Spleen (tissue), 11 donors: ENCODE data around the gene NDUFS5. TPM values are rescaled to one million over a fixed set of nuclear protein-coding genes. Genes with fewer than 3 reads are reported as not detected.
"Not testable (repeated sequence)": the region's sequence is repeated elsewhere in the genome, so short reads cannot be mapped to it uniquely, and the experiment has no call there.

ENCODE experiments used
- DNase-seq: peaks from one replicate; pipeline ENCODE4 v3.0.0-alpha.2; 2020
- H3K27ac ChIP-seq, 8 donors: fragments of 200-600 bp; sonication (generic) in 7 of 8; 1 replicate in 4 of 8; 2 replicates in 4 of 8; pipeline versions ENCODE4 v1.5.0 to v1.8.0; 2016 to 2021; ENCODE audit warnings: inconsistent platforms in 4 of 8, mild to moderate bottlenecking in 4 of 8, moderate library complexity in 1 of 8
- H3K27me3 ChIP-seq, 7 donors: fragments of 200-600 bp; sonication (generic) in 6 of 7; replicated peaks in 1 of 7; 1 replicate in 4 of 7; 2 replicates in 3 of 7; pipeline versions ENCODE4 v1.5.0 to v1.8.0; 2016 to 2021; ENCODE audit warnings: inconsistent platforms in 3 of 7, mild to moderate bottlenecking in 1 of 7
- H3K36me3 ChIP-seq, 6 donors: fragments of 200-600 bp; sonication (generic) in 5 of 6; 1 replicate in 4 of 6; 2 replicates in 2 of 6; pipeline versions ENCODE4 v1.5.0 to v1.8.0; 2016 to 2021; ENCODE audit warnings: inconsistent platforms in 2 of 6
- H3K4me1 ChIP-seq, 6 donors: fragments of 200-600 bp; sonication (generic) in 5 of 6; 1 replicate in 3 of 6; 2 replicates in 3 of 6; pipeline versions ENCODE4 v1.5.0 to v1.8.0; 2016 to 2021; ENCODE audit warnings: inconsistent platforms in 3 of 6
- H3K4me3 ChIP-seq, 8 donors: fragments of 200-600 bp; sonication (generic) in 7 of 8; 1 replicate in 4 of 8; 2 replicates in 4 of 8; pipeline versions ENCODE4 v1.5.0 to v1.8.0; 2016 to 2021; ENCODE audit warnings: inconsistent platforms in 4 of 8, mild to moderate bottlenecking in 4 of 8, moderate library complexity in 2 of 8
- H3K9me3 ChIP-seq, 8 donors: fragments of 200-600 bp; sonication (generic) in 7 of 8; 1 replicate in 4 of 8; 2 replicates in 4 of 8; pipeline versions ENCODE4 v1.5.0 to v1.8.0; 2016 to 2021; ENCODE audit warnings: inconsistent platforms in 4 of 8
- POLR2A ChIP-seq, 3 donors: fragments of 450-650 bp; IDR thresholded peaks; one replicate each; pipeline ENCODE4 v1.5.1; 2017; ENCODE audit warnings: antibody characterized with exemption in 3 of 3, mild to moderate bottlenecking in 1 of 3
- POLR2AphosphoS5 ChIP-seq, 3 donors: sonication (generic); formaldehyde crosslinking; IDR thresholded peaks; one replicate each; pipeline ENCODE4 v1.5.1; 2017; ENCODE audit warnings: antibody characterized with exemption in 3 of 3
- WGBS, 5 donors: extraction: QIAGEN DNeasy Blood & Tissue Kit in 3 of 5; methylation state at CpG; one replicate each; pipeline versions ENCODE4 v1.1.5 to v1.1.7; 2013 to 2018; 5-methylcytosine and 5-hydroxymethylcytosine counted together
- intact Hi-C: fragments of 100-400 bp; cut with DNase I; formaldehyde crosslinking; loops from one replicate; pipeline ENCODE4 v1.15.0; 2023; ENCODE audit warnings: low total_unique reads
- polyA plus RNA-seq, 3 donors: library from polyadenylated mRNA; stranded (reverse); fragments of 200-250 nt; gene quantifications; one replicate each; pipeline ENCODE4 v1.2.1, GENCODE V29; 2013
- total RNA-seq, 7 donors: library from RNA; depleted of rRNA in 3 of 7; stranded (reverse); fragments of >200 nt in 3 of 7; fragmentation: NEBNext Ultra II Directional in 4 of 7; extraction: Animal tissue kit (Norgen Biotek cat#: 25700) in 4 of 7; gene quantifications; one replicate each; pipeline versions ENCODE4 v1.1.0 to v1.2.1, GENCODE V29; 2016 to 2021
- TF ChIP-seq, protein P1 (sequence below), 11 experiments: fragments of 200-600 bp in 7 of 11; fragments of 450-650 bp in 4 of 11; sonication (generic) in 4 of 11; IDR thresholded peaks in 8 of 11; conservative IDR thresholded peaks in 3 of 11; 1 replicate in 7 of 11; 2 replicates in 4 of 11; pipeline versions ENCODE4 v1.4.0 to v1.8.0; 2016 to 2021; ENCODE audit warnings: antibody characterized with exemption in 11 of 11, inconsistent platforms in 4 of 11, mild to moderate bottlenecking in 1 of 11
- donor health status: healthy with polysubstance abuse.
- donor health status: DM: no; HTN: no; CAD: no; lungs with moderate emphysema.
- donor health status: DM: no; HTN: no; CAD: no.
- donor health status: Bipolar disorder and iron deficiency.
- donor health status: healthy.
- donor health status: DM: no; HTN: no; CAD: no.
- donor health status: DM: yes; HTN: yes; CAD: no.

Gene NDUFS5
- total and polyA plus RNA-seq, 10 donors = 89.7 to 338 (median 261) TPM

GRCh38 chr1:39061951-39062350 lies 35.8 kb downstream of the NDUFS5 start:
- Histone ChIP-seq H3K4me3 (no peak overlapping the region), H3K36me3 (no peaks in the 10 kb centered on the region), H3K4me1 (peaks cover 0 to 24% (median 2%) of the 10 kb centered on the region in 6 donors), H3K9me3 (no peaks in the 10 kb centered on the region), H3K27ac (no peak overlapping the region), H3K27me3 (no peaks in the 10 kb centered on the region)
- intact Hi-C loops = no loop called here
- no peak for DNase-seq
- 93 to 97% (median 93%) methylated on average over 4 of the region's 4 CpGs for WGBS, 5 donors
- TF ChIP-seq POLR2A (IDR thresholded peaks at IDR 0.05) (no peak), POLR2AphosphoS5 (IDR thresholded peaks at IDR 0.05) (no peak)
- TF ChIP-seq, protein P1, sequence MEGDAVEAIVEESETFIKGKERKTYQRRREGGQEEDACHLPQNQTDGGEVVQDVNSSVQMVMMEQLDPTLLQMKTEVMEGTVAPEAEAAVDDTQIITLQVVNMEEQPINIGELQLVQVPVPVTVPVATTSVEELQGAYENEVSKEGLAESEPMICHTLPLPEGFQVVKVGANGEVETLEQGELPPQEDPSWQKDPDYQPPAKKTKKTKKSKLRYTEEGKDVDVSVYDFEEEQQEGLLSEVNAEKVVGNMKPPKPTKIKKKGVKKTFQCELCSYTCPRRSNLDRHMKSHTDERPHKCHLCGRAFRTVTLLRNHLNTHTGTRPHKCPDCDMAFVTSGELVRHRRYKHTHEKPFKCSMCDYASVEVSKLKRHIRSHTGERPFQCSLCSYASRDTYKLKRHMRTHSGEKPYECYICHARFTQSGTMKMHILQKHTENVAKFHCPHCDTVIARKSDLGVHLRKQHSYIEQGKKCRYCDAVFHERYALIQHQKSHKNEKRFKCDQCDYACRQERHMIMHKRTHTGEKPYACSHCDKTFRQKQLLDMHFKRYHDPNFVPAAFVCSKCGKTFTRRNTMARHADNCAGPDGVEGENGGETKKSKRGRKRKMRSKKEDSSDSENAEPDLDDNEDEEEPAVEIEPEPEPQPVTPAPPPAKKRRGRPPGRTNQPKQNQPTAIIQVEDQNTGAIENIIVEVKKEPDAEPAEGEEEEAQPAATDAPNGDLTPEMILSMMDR (IDR thresholded peaks at IDR 0.05 in 8 of 11, conservative IDR thresholded peaks at IDR 0.05 in 3 of 11) = no peak

- Histone ChIP-seq H3K27me3 (no peaks in the 10 kb centered on the region), H3K27ac (peak overlapping the region in 7 of 8 donors; percentile 47 to 82 (median 68)), H3K36me3 (no peaks in the 10 kb centered on the region), H3K4me3 (no peak overlapping the region), H3K4me1 (peaks cover 0 to 24% (median 2%) of the 10 kb centered on the region in 6 donors), H3K9me3 (no peaks in the 10 kb centered on the region)
- WGBS, 5 donors = 75 to 81% (median 76%) methylated on average over 7 of the region's 7 CpGs
- peak; percentile 13 for DNase-seq
- intact Hi-C loops = no loop called here
- TF ChIP-seq, protein P1 (IDR thresholded peaks at IDR 0.05 in 8 of 11, conservative IDR thresholded peaks at IDR 0.05 in 3 of 11) = no peak
- TF ChIP-seq POLR2AphosphoS5 (IDR thresholded peaks at IDR 0.05) (no peak), POLR2A (IDR thresholded peaks at IDR 0.05) (no peak)
Observed at GRCh38 chr1:39063191-39063590, 37.0 kb downstream of the NDUFS5 start.

- H3K36me3 ChIP-seq = no peaks in the 10 kb centered on the region
- no peak overlapping the region for H3K4me3 ChIP-seq
- H3K4me1 ChIP-seq = peaks cover 0 to 24% (median 2%) of the 10 kb centered on the region in 6 donors
- TF ChIP-seq POLR2A (IDR thresholded peaks at IDR 0.05) = no peak
- TF ChIP-seq, protein P1 (IDR thresholded peaks at IDR 0.05 in 8 of 11, conservative IDR thresholded peaks at IDR 0.05 in 3 of 11) = no peak
- peak in 1 of 3 donors; percentile 35 for TF ChIP-seq POLR2AphosphoS5 (IDR thresholded peaks at IDR 0.05)
- H3K9me3 ChIP-seq = no peaks in the 10 kb centered on the region
- no peak for DNase-seq
- H3K27me3 ChIP-seq = no peaks in the 10 kb centered on the region
- WGBS, 5 donors = 38 to 55% (median 52%) methylated on average over 6 of the region's 6 CpGs
- peak overlapping the region in 7 of 8 donors; percentile 47 to 82 (median 68) for H3K27ac ChIP-seq
- intact Hi-C loops = no loop called here
Observed at GRCh38 chr1:39063775-39064174, 37.6 kb downstream of the NDUFS5 start.

GRCh38 chr1:39065542-39065941 lies 39.4 kb downstream of the NDUFS5 start:
- peaks cover 0 to 24% (median 2%) of the 10 kb centered on the region in 6 donors for H3K4me1 ChIP-seq
- no peak overlapping the region for H3K27ac ChIP-seq
- TF ChIP-seq POLR2A (IDR thresholded peaks at IDR 0.05) = no peak
- TF ChIP-seq, protein P1 (IDR thresholded peaks at IDR 0.05 in 8 of 11, conservative IDR thresholded peaks at IDR 0.05 in 3 of 11) = no peak
- no peak for TF ChIP-seq POLR2AphosphoS5 (IDR thresholded peaks at IDR 0.05)
- no peak for DNase-seq
- H3K4me3 ChIP-seq = no peak overlapping the region
- 70 to 89% (median 87%) methylated on average over 3 of the region's 3 CpGs for WGBS, 5 donors
- no peaks in the 10 kb centered on the region for H3K36me3 ChIP-seq
- no peaks in the 10 kb centered on the region for H3K27me3 ChIP-seq
- intact Hi-C loops = no loop called here
- H3K9me3 ChIP-seq = no peaks in the 10 kb centered on the region

- H3K4me1 ChIP-seq = peaks cover 0 to 19% (median 1%) of the 10 kb centered on the region in 6 donors
- H3K9me3 ChIP-seq = peaks cover 0 to 17% (median 11%) of the 10 kb centered on the region in 8 donors
- DNase-seq = peak; percentile 8
- WGBS, 5 donors = 93 to 99% (median 96%) methylated on average over 7 of the region's 7 CpGs
- H3K4me3 ChIP-seq, H3K27me3 ChIP-seq, H3K27ac ChIP-seq, H3K36me3 ChIP-seq, intact Hi-C loops: not testable (repeated sequence)
Observed at GRCh38 chr1:39068227-39068626, 42.1 kb downstream of the NDUFS5 start.

DNA sequence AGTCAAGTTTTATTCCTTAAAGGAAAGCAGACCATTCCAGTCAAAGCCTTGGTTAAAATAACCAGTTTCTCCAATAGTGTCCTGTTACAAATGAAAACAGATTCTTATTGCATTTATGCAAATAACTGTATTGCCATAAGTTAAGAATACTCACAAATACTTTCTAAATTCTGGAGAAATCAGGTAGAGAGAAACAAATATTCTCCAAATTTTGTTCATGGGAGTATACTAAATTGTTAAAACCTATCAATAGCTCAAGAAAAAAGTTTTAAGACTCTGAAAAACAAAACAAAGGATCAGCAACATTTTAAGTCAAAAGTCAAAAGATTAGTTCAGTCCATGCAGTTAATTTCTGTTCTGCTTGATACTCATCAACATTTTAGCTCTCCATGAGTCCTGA lies 45.4 kb downstream of the NDUFS5 start:
- H3K4me3 ChIP-seq, H3K36me3 ChIP-seq, H3K27me3 ChIP-seq, intact Hi-C loops, DNase-seq, H3K4me1 ChIP-seq, H3K27ac ChIP-seq: not testable (repeated sequence)
- peaks cover 0 to 17% (median 11%) of the 10 kb centered on the region in 8 donors for H3K9me3 ChIP-seq
